ENCODE results near the gene GTPBP1. TPM values are rescaled to one million over a fixed set of nuclear protein-coding genes. Genes with fewer than 3 reads are reported as not detected.

The GTPBP1 gene
- total RNA-seq, 1 donor from 2014 or later: 43.3 TPM

DNA sequence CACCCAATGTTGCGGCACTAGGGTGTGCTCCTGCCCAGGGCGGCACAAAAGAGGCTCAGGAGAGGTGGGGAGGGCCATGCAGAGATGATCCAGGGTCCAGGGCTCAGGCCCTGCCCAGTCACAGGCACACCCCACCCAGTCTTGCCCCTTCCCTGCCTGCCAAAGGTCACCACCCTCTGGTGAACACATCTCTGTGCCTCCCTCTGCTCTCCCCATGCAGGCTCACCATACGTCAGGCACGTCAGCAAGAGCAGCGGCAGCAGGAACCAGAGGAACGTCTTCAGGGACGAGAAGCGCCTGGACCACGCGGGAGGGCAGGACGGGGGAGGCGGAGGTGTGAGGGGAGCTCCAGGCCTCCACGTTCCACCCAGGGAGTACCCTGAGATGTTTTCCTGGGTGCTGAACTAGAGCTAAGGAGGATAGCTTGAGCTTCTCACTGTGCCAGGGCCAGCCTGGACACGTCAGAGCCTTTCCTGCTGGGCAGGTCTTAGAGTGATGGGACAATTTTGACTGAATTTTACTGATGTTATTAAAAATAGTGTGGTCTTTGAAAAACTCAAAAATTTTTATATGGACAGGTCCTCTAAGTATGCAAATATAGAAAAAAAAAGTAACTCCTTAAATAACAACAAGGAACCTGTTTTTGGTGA lies 42.9 kb downstream of the GTPBP1 start:
- H3K27ac Mint-ChIP-seq (ENCODE audit: unreplicated experiment): peak overlapping the region; percentile 17
- TF ChIP-seq, protein P1, sequence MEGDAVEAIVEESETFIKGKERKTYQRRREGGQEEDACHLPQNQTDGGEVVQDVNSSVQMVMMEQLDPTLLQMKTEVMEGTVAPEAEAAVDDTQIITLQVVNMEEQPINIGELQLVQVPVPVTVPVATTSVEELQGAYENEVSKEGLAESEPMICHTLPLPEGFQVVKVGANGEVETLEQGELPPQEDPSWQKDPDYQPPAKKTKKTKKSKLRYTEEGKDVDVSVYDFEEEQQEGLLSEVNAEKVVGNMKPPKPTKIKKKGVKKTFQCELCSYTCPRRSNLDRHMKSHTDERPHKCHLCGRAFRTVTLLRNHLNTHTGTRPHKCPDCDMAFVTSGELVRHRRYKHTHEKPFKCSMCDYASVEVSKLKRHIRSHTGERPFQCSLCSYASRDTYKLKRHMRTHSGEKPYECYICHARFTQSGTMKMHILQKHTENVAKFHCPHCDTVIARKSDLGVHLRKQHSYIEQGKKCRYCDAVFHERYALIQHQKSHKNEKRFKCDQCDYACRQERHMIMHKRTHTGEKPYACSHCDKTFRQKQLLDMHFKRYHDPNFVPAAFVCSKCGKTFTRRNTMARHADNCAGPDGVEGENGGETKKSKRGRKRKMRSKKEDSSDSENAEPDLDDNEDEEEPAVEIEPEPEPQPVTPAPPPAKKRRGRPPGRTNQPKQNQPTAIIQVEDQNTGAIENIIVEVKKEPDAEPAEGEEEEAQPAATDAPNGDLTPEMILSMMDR (IDR thresholded peaks at IDR 0.05): no peak
- H3K36me3 Mint-ChIP-seq (ENCODE audit: low read depth): peaks cover 31% of the 10 kb centered on the region
- peaks cover 2% of the 10 kb centered on the region for H3K4me1 Mint-ChIP-seq (ENCODE audit: low read depth)
- no peak overlapping the region for H3K4me3 Mint-ChIP-seq (ENCODE audit: unreplicated experiment)
- DNase-seq (ENCODE audit: low spot score): no peak
- H3K27me3 Mint-ChIP-seq (ENCODE audit: low read depth): no peaks in the 10 kb centered on the region
- no peaks in the 10 kb centered on the region for H3K9me3 Mint-ChIP-seq (ENCODE audit: low read depth)

DNA sequence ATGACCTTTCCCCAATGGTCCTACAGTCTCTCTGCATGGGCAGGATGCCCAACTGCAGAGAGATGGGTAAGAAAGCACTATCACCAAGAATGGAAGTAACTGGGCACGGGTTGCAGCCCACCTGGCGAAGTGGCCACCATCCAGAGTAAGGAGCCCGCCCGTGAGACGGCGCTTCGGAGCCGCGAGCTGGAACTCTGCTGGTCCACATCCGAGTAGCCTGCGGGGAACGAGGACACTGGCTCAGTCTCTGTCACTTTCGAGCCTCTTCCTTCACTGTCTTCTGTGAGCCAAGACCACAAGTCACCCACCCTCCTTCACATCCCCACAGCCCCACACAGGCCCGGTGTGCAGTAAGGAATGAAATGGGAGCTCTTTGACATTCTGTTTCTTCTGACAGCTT lies 44.4 kb downstream of the GTPBP1 start:
- H3K27me3 Mint-ChIP-seq (ENCODE audit: low read depth): no peaks in the 10 kb centered on the region
- H3K4me3 Mint-ChIP-seq (ENCODE audit: unreplicated experiment): no peak overlapping the region
- TF ChIP-seq, protein P1 (IDR thresholded peaks at IDR 0.05): no peak
- H3K27ac Mint-ChIP-seq (ENCODE audit: unreplicated experiment): no peak overlapping the region
- no peak for DNase-seq (ENCODE audit: low spot score)
- H3K4me1 Mint-ChIP-seq (ENCODE audit: low read depth): peaks cover 17% of the 10 kb centered on the region
- H3K9me3 Mint-ChIP-seq (ENCODE audit: low read depth): no peaks in the 10 kb centered on the region
- H3K36me3 Mint-ChIP-seq (ENCODE audit: low read depth): peaks cover 25% of the 10 kb centered on the region

DNA sequence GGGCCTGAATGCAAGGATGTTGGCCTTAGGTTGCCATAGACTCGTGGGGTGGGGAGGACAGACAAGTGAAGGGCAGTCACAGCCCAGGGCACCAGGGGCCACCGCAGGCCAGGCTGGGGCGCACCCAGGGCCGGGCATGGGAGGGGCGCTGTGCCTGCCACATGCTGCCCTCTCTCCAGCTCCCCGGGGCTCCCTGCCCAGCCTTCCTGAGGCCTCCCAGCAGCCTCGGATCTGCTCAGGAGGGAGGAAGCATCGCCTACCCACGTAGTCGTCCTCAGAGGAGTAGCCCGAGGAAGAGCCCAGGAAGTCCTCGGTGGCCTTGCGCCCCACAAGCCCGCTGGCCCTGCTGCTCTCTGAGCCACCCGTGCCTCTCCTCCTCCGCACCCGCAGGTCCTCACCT lies 44.9 kb downstream of the GTPBP1 start:
- no peak overlapping the region for H3K4me3 Mint-ChIP-seq (ENCODE audit: unreplicated experiment)
- peaks cover 19% of the 10 kb centered on the region for H3K4me1 Mint-ChIP-seq (ENCODE audit: low read depth)
- peaks cover 25% of the 10 kb centered on the region for H3K36me3 Mint-ChIP-seq (ENCODE audit: low read depth)
- no peaks in the 10 kb centered on the region for H3K9me3 Mint-ChIP-seq (ENCODE audit: low read depth)
- no peak for DNase-seq (ENCODE audit: low spot score)
- no peak overlapping the region for H3K27ac Mint-ChIP-seq (ENCODE audit: unreplicated experiment)
- TF ChIP-seq, protein P1 (IDR thresholded peaks at IDR 0.05): no peak
- no peaks in the 10 kb centered on the region for H3K27me3 Mint-ChIP-seq (ENCODE audit: low read depth)

DNA sequence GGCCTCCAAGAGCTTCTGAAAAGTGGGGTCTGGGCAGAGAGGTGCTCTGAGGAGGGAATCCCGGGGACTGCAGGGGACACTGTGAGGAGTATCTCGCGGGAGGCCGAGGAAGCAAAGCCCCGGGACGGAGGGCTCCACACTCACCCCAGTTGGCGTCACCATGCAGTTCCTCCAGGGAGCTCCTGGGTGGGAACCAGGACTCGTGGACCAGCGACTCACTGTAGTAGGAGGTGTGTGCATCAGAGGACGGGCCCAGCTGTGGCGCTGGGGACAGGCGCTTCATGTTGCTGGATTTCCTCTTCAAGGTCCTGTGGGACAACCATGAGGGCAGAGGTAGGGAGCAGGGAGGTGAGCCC lies 45.3 kb downstream of the GTPBP1 start:
- H3K27ac Mint-ChIP-seq (ENCODE audit: unreplicated experiment): no peak overlapping the region
- no peak for DNase-seq (ENCODE audit: low spot score)
- peaks cover 19% of the 10 kb centered on the region for H3K4me1 Mint-ChIP-seq (ENCODE audit: low read depth)
- TF ChIP-seq, protein P1 (IDR thresholded peaks at IDR 0.05): no peak
- H3K27me3 Mint-ChIP-seq (ENCODE audit: low read depth): no peaks in the 10 kb centered on the region
- no peaks in the 10 kb centered on the region for H3K9me3 Mint-ChIP-seq (ENCODE audit: low read depth)
- H3K4me3 Mint-ChIP-seq (ENCODE audit: unreplicated experiment): no peak overlapping the region
- H3K36me3 Mint-ChIP-seq (ENCODE audit: low read depth): peaks cover 25% of the 10 kb centered on the region

DNA sequence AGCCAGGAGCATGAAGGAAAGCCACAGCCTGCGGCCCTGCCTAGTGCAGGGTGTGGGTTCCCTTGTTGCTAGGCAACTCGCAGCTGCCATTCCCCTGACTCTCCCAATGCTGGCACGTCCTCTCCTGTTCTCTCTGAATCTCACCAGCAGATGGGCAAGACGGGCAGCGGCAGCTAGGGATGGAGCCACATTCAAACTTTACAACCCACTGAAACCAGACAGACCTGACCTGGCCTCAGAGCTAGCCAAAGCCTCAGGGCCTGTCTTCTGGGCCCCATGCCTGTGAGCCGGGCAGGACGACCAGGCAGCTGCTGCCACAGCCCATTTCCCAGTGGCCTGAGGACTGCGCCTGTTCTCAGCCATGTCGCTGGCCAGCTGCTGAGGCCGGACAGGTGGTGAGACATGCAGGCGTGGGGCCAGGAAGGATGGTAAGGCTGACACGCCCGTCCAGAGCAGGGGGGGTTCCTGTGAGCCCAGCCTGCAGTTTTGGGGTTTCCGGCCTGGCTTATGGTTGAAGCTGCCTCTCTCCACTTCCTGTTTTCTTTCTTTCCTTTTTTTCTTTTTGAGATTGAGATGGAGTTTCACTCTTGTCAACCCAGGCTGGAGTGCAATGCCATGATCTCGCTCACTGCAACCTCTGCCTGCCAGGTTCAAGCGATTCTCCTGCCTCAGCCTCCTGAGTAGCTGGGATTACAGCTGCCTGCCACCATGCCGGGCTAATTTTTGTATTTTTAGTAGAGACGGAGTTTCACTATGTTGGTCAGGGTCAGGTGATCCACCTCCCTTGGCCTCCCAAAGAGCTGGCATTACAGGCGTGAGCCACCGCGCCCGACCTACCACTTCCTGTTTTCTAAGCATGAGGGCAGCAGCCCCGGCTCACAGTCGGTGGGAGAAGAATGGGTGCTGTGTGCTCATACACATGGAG lies 45.9 kb downstream of the GTPBP1 start:
- no peak overlapping the region for H3K4me3 Mint-ChIP-seq (ENCODE audit: unreplicated experiment)
- H3K4me1 Mint-ChIP-seq (ENCODE audit: low read depth): peaks cover 23% of the 10 kb centered on the region
- H3K27ac Mint-ChIP-seq (ENCODE audit: unreplicated experiment): no peak overlapping the region
- peaks cover 25% of the 10 kb centered on the region for H3K36me3 Mint-ChIP-seq (ENCODE audit: low read depth)
- no peaks in the 10 kb centered on the region for H3K27me3 Mint-ChIP-seq (ENCODE audit: low read depth)
- H3K9me3 Mint-ChIP-seq (ENCODE audit: low read depth): no peaks in the 10 kb centered on the region
- TF ChIP-seq, protein P1 (IDR thresholded peaks at IDR 0.05): no peak
- DNase-seq (ENCODE audit: low spot score): no peak

Measured in chondrocyte (in vitro differentiated cells).